PC-3 (cell line): ENCODE data around the gene SNX9. TPM values are rescaled to one million over a fixed set of nuclear protein-coding genes. Genes with fewer than 3 reads are reported as not detected.

Source experiments
- ATAC-seq: fragments of 200-7000 bp; cut with Tn5 transposase; 2 replicates; pipeline ENCODE4 v1.9.1; 2020; ENCODE audit warnings: mild to moderate bottlenecking, moderate library complexity
- BruUV-seq: library from RNA; stranded (reverse); fragments of 400-500 nt; replicated peaks from 2 replicates; lab custom pipeline; 2021; lab: Mats Ljungman, UMichigan
- CTCF ChIA-PET: fragments of 300-600 bp; sonication (Branson Sonifier 250); formaldehyde crosslinking; loops from one replicate; lab custom pipeline; 2022; ENCODE audit warnings: antibody characterized with exemption; lab: Charles Lee
- POLR2A ChIA-PET: fragments of 300-600 bp; sonication (Branson Sonifier 250); formaldehyde crosslinking; loops from one replicate; lab custom pipeline; 2022; ENCODE audit warnings: antibody characterized with exemption; ENCODE audit not compliant: unreplicated experiment; lab: Charles Lee
- DNase-seq: peaks from one replicate; pipeline ENCODE4 v3.0.0-alpha.2; 2015
- H2AFZ ChIP-seq: fragments of 300-600 bp; sonication (generic); 2 replicates; pipeline ENCODE4 v1.6.0; 2016; ENCODE audit warnings: antibody characterized with exemption, low read length
- H3F3A ChIP-seq: fragments of 300-600 bp; sonication (generic); one replicate; pipeline ENCODE4 v1.6.0; 2017; ENCODE audit warnings: antibody characterized with exemption, low read length, control low read depth, mild to moderate bottlenecking; ENCODE audit not compliant: unreplicated experiment
- H3K27ac ChIP-seq: fragments of 300-600 bp; sonication (generic); 2 replicates; pipeline ENCODE4 v1.5.1; 2016; ENCODE audit warnings: mild to moderate bottlenecking, low read length
- H3K27me3 ChIP-seq: fragments of 300-600 bp; sonication (generic); 2 replicates; pipeline ENCODE4 v1.6.1; 2016; ENCODE audit warnings: low read length, mixed read lengths
- H3K36me3 ChIP-seq: fragments of 300-600 bp; sonication (generic); 2 replicates; pipeline ENCODE4 v1.6.1; 2016; ENCODE audit warnings: low read depth, mixed run types, low read length, mixed read lengths
- H3K4me1 ChIP-seq: fragments of 300-600 bp; sonication (generic); 2 replicates; pipeline ENCODE4 v1.5.1; 2016; ENCODE audit warnings: low read length; ENCODE audit not compliant: insufficient read depth
- H3K4me2 ChIP-seq: fragments of 300-600 bp; sonication (generic); 2 replicates; pipeline ENCODE4 v1.6.0; 2016; ENCODE audit warnings: low read length
- H3K4me3 ChIP-seq: fragments of 300-600 bp; sonication (generic); 2 replicates; pipeline ENCODE4 v1.5.1; 2016; ENCODE audit warnings: mild to moderate bottlenecking, low read length, mixed read lengths
- H3K79me2 ChIP-seq: fragments of 300-600 bp; sonication (generic); 2 replicates; pipeline ENCODE4 v1.6.1; 2017; ENCODE audit warnings: low read length, mixed read lengths
- H3K9ac ChIP-seq: fragments of 300-600 bp; sonication (generic); 2 replicates; pipeline ENCODE4 v1.6.0; 2016; ENCODE audit warnings: mild to moderate bottlenecking, low read length
- H3K9me2 ChIP-seq: fragments of 300-600 bp; sonication (generic); replicated peaks from 2 replicates; pipeline ENCODE4 v1.6.1; 2016; ENCODE audit warnings: mixed run types, low read length, mixed read lengths
- H3K9me3 ChIP-seq: fragments of 300-600 bp; sonication (generic); 2 replicates; pipeline ENCODE4 v1.6.1; 2016; ENCODE audit warnings: low read length, mixed read lengths
- H4K20me1 ChIP-seq: fragments of 300-600 bp; sonication (generic); 2 replicates; pipeline ENCODE4 v1.6.1; 2016; ENCODE audit warnings: low read length, mixed read lengths
- CTCF ChIP-seq: fragments of 300-600 bp; sonication (generic); conservative IDR thresholded peaks from 2 replicates; pipeline ENCODE4 v1.5.1; 2017; ENCODE audit warnings: antibody characterized with exemption, low read depth, mild to moderate bottlenecking, low read length
- EZH2 ChIP-seq: fragments of 300-600 bp; sonication (generic); IDR thresholded peaks from one replicate; pipeline ENCODE4 v1.6.1; 2017; ENCODE audit warnings: antibody characterized with exemption, mild to moderate bottlenecking, low read length; ENCODE audit not compliant: unreplicated experiment
- EZH2phosphoT487 ChIP-seq: fragments of 300-600 bp; sonication (generic); IDR thresholded peaks from 2 replicates; pipeline ENCODE4 v1.6.1; 2018; ENCODE audit warnings: mild to moderate bottlenecking, antibody characterized with exemption, low read length, borderline replicate concordance
- intact Hi-C: fragments of 100-400 bp; cut with micrococcal nuclease; formaldehyde crosslinking; loops from 2 replicates; pipeline ENCODE4 v1.9.0; 2023
- total RNA-seq: library from RNA; depleted of rRNA; stranded (reverse); fragments of >200 nt; gene quantifications from 2 replicates; pipeline ENCODE4 v1.2.3, GENCODE V29; 2014

SNX9 gene
- total RNA-seq, 1 experiment from 2014 or later: 18.0 TPM

- Histone ChIP-seq H3K9ac (0 out of 2 replicates have a peak overlapping the region, but pooled peaks have one; percentile 10), H3K79me2 (no peaks in the 10 kb centered on the region), H3K4me3 (peak overlapping the region; percentile 63), H3K9me2 (no peaks in the 10 kb centered on the region), H3K27me3 (no peaks in the 10 kb centered on the region), H3K27ac (peak overlapping the region; percentile 8; the same call in 1 of the 2 replicates), H3K4me2 (peak overlapping the region; percentile 85), H3K36me3 (no peaks in the 10 kb centered on the region), H4K20me1 (no peaks in the 10 kb centered on the region), H3F3A (no peaks in the 10 kb centered on the region), H3K9me3 (0 out of 2 replicates have a peak, but pooled peaks cover 4% of the 10 kb centered on the region), H2AFZ (peak overlapping the region; percentile 81), H3K4me1 (peaks cover 10% of the 10 kb centered on the region)
- TSS peak; percentile 86 for BruUV-seq
- peak; percentile 75 for ATAC-seq
- TF ChIP-seq EZH2 (no peak), EZH2phosphoT487 (no peak), CTCF (peak; percentile 40; the same call in 1 of the 2 replicates)
- intact Hi-C loops: no loop called here
- CTCF ChIA-PET: no interaction called here
- POLR2A ChIA-PET: interaction anchor here (0.7 kb wide), 1 partner anchor 178 kb away, joined by 3 read pairs; no protein-coding TSS in a partner anchor
- DNase-seq: peak; percentile 50
These were observed 131.4 kb downstream of the SNX9 start for GRCh38 chr6:157954150-157955117.

GRCh38 chr6:157955675-157956074, 132.6 kb downstream of the SNX9 start:
- ChIA-PET POLR2A (no interaction called here), CTCF (no interaction called here)
- Histone ChIP-seq H3K36me3 (no peaks in the 10 kb centered on the region), H3K27ac (no peak overlapping the region), H3K4me3 (no peak overlapping the region), H3K9me2 (no peaks in the 10 kb centered on the region), H2AFZ (no peak overlapping the region), H3K9ac (no peak overlapping the region), H3K79me2 (no peaks in the 10 kb centered on the region), H3K9me3 (0 out of 2 replicates have a peak, but pooled peaks cover 4% of the 10 kb centered on the region), H3K4me1 (peaks cover 10% of the 10 kb centered on the region), H3K4me2 (no peak overlapping the region), H3F3A (no peaks in the 10 kb centered on the region), H3K27me3 (no peaks in the 10 kb centered on the region), H4K20me1 (no peaks in the 10 kb centered on the region)
- no peak for DNase-seq
- no TSS peak for BruUV-seq
- no peak for ATAC-seq
- intact Hi-C loops: no loop called here
- TF ChIP-seq EZH2phosphoT487: no peak
- TF ChIP-seq EZH2: no peak
- no peak for TF ChIP-seq CTCF
